Ovary (tissue), 3 donors: Measurements from ENCODE around the gene TMEM217.

Experiments
- EP300 ChIP-seq: sonication (generic); formaldehyde crosslinking; IDR thresholded peaks from one replicate; pipeline ENCODE4 v1.6.1; 2017; ENCODE audit warnings: antibody characterized with exemption
- POLR2A ChIP-seq: fragments of 450-650 bp; IDR thresholded peaks from one replicate; pipeline ENCODE4 v1.6.1; 2017; ENCODE audit warnings: antibody characterized with exemption, mild to moderate bottlenecking, moderate library complexity
- TF ChIP-seq, protein P1 (sequence below), 3 donors: fragments of 450-650 bp in 2 of 3; fragments of 200-600 bp in 1 of 3; IDR thresholded peaks; one replicate each; pipeline versions ENCODE4 v1.5.1 to v1.8.0; 2016 to 2022; ENCODE audit warnings: antibody characterized with exemption in 3 of 3, mild to moderate bottlenecking in 1 of 3
- donor health status: DM: no; HTN: no; CAD: no.

- TF ChIP-seq, protein P1, sequence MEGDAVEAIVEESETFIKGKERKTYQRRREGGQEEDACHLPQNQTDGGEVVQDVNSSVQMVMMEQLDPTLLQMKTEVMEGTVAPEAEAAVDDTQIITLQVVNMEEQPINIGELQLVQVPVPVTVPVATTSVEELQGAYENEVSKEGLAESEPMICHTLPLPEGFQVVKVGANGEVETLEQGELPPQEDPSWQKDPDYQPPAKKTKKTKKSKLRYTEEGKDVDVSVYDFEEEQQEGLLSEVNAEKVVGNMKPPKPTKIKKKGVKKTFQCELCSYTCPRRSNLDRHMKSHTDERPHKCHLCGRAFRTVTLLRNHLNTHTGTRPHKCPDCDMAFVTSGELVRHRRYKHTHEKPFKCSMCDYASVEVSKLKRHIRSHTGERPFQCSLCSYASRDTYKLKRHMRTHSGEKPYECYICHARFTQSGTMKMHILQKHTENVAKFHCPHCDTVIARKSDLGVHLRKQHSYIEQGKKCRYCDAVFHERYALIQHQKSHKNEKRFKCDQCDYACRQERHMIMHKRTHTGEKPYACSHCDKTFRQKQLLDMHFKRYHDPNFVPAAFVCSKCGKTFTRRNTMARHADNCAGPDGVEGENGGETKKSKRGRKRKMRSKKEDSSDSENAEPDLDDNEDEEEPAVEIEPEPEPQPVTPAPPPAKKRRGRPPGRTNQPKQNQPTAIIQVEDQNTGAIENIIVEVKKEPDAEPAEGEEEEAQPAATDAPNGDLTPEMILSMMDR (IDR thresholded peaks at IDR 0.05): no peak
- no peak for TF ChIP-seq EP300
- no peak for TF ChIP-seq POLR2A
Measured at GRCh38 chr6:37298958-37299357, 41.0 kb upstream of the TMEM217 start.
